ELR (cell line): Measurements from ENCODE around the gene GAK.

ENCODE experiments used
- DNase-seq: peaks from one replicate; pipeline ENCODE4 v3.0.0-alpha.2; 2015; ENCODE audit warnings: low read depth

GAK gene

GRCh38 chr4:964346-965025 lies 32.4 kb upstream of the GAK start:
- DNase-seq = no peak

GRCh38 chr4:963276-964225 lies 31.4 kb upstream of the GAK start:
- no peak for DNase-seq

DNA sequence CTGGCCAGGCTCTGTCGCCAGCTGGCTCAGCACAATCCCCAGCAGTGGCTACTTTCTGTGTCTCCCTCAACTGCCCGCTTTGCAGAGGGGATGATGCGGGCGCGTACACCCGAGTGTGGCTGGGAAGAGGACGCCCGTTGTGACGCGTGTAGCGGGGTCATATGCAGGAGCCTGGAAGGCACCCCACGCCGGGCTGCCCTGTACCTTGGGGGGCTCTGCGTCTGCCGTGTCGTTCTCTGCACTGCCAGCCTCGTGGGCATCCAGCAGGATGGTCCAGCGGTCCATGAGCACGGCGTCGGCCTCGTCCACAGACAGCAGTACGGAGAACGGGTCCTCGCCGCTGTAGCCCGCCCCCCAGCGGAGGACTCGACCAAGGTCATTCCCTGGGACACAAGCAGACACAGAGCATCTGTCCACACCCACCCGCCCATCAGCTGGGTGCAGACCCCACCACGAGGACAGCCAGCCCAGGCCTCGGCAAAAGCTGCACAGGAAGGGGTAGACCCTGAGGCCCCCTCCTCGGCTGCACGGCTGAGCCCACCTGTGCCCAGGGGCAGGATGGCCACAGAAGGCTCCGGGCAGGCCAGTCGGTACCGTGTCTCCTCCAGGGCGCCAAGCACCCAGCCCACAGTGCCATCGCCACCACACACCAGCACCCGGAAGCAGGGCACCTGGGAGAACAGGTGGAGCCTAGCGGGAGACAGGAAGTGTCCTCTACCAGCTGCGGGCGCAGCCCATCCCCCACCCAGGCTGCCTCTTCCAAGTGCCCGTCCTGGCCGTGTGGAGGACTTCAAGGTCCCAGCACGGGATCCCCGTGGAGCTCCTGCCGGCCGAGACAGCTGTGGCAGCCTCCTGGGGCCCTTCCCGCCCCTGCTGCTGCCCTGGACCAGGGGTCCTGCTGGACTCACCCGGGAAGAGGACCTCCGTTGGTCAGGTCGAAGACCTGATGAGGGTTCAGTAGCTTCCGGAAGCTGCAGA lies 30.4 kb upstream of the GAK start:
- no peak for DNase-seq

DNA sequence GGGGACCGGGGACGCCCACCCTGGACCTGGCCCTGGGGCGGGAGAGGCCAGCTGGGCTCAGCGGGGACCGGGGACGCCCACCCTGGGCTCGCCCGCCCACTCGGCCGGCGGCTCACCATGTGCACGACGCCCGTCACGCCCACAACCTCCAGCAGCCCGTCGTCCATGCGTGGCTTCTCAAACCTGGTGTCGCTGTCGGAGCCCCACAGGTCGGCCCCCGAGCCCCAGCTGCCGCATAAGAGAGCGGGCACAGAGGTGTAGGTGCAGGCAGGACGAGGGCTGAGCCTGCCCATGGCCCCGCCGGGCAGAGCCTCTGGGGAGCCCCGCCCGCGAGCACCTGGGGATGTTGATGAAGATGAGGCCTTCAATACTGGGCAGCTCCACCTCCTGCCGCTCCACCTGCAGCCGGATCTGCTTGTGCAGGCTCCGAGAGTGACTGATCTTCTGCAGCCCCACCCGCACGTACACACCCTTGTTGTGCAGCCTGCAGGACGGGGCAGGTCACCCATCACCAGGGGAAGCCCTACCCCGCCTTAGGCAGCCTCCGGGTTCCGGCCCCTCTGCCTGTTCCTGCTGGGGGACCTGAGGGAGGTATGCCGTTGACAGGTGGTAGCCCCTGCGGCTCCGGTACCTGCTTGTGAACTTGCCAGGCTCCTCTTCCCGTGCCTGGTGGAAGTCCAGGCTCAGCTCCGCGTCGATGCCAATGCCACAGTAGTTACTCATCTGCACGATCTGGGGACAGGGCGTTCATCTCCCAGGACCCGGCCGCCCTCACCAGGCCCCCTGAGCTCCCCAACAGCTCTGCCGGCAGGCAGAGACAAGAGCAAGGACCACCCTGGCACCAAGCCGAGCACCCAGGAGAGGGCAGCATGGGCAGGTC lies 29.5 kb upstream of the GAK start:
- no peak for DNase-seq

DNA sequence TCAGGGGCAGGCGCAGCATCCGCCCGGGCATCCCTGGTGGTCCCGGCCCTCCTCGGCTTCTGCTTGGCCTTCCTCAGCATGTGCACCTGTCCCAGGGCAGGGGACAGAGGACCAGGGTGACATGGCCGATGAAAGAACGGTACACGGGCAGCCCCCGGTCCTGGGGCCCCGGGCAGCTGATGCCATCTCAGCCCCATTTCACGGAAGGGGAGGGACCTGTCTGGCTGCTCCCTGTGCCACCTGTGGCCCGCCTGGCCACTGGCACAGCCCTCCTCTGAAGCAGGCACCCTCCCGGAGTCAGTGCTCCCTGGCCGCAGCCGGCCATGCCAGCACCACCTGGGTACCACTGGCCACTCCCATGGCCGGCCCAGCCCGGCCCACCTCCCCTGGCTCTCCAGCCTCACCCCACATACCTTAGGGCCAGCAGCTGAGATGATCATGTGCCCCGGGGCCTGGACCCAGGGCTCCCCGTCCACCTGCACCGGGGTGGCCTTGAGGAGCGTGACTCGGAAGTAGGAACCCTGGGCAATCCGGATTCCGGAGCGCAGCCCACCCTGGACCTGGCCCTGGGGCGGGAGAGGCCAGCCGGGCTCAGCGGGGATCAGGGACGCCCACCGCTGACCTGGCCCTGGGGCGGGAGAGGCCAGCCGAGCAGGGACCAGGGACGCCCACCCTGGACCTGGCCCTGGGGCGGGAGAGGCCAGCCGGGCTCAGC lies 28.7 kb upstream of the GAK start:
- no peak for DNase-seq

GRCh38 chr4:960140-960635 lies 28.1 kb upstream of the GAK start:
- no peak for DNase-seq

DNA sequence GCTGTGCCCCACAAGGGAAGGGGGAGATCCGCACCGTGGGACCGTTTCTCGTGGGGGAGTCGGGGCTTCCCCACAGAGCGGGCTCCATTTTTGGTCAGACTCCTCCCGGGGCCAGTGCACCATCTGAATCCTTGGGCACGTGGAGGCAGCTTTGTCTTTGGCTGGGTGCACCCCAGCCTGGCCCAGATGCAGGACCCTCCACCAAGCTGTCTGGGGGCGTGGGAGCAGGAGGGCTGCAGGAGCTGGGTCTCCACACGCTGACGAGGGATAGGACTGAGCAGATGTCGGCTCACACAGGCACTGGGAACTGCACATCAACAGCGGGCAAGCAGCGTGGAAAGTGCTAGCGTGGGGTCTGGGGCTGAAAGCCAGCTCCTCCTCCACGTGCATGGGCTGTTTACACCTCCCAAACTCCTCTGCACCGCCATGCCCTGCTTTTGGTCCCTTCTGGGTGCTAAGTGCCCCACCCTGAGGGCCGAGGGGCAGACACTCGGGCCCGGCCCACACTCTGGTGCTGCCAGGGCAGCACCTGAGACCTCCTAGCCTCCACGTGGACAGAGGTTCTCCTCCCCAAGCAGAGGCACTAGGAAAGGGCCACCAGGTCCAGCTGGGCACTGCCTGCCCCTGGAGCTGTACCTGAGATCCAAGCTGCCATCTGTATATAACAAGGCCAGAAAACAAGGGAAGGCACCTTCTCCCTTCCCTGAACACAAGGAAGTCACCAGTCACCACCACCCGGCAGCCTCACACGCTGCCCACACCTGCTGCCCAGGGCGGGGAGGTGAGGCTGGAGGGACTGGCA lies 27.4 kb upstream of the GAK start:
- no peak for DNase-seq

GRCh38 chr4:958696-959337 lies 26.7 kb upstream of the GAK start:
- no peak for DNase-seq

GRCh38 chr4:958314-958665 lies 26.2 kb upstream of the GAK start:
- no peak for DNase-seq

DNA sequence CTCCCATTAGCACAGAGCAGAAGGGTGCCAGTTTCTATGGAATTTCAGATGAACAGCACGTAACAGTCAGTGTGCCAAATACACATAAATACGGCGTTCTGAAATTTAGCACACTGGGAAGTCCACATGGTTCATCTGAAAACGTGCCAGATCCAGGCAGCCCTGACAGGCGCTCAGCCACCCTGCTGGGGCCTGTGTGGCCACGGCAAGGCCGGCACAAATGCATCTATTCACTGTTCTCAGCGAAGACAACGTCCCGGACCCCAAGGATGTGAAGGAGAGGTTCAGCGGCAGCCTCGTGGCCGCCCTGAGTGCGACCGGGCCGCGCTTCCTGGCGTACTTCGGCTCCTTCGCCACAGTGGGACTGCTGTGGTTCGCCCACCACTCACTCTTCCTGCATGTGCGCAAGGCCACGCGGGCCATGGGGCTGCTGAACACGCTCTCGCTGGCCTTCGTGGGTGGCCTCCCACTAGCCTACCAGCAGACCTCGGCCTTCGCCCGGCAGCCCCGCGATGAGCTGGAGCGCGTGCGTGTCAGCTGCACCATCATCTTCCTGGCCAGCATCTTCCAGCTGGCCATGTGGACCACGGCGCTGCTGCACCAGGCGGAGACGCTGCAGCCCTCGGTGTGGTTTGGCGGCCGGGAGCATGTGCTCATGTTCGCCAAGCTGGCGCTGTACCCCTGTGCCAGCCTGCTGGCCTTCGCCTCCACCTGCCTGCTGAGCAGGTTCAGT lies 25.6 kb upstream of the GAK start:
- no peak for DNase-seq

DNA sequence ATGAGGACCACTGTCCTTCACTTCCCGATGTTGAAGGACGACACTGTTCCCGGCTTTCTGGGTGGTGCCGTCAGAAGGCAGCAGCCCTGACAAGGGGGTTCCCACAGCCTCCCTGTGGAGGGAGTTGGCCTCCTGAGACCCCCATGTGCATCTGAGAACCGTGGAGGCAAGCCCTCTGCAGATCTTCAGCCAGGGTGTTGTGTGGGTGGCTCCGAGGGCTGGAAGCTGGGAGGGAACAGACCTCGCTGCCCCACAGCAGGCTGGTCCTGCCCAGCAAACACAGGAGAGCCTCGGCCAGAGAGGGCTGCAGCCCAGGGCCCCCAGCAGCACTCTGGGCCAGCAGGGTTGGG lies 25.1 kb upstream of the GAK start:
- no peak for DNase-seq

GRCh38 chr4:956531-957230 lies 24.6 kb upstream of the GAK start:
- no peak for DNase-seq

- DNase-seq = no peak
Observed at GRCh38 chr4:955931-956381, 23.8 kb upstream of the GAK start.

GRCh38 chr4:955161-955921 lies 23.2 kb upstream of the GAK start:
- DNase-seq = no peak

GRCh38 chr4:954211-955020 lies 22.3 kb upstream of the GAK start:
- no peak for DNase-seq

DNA sequence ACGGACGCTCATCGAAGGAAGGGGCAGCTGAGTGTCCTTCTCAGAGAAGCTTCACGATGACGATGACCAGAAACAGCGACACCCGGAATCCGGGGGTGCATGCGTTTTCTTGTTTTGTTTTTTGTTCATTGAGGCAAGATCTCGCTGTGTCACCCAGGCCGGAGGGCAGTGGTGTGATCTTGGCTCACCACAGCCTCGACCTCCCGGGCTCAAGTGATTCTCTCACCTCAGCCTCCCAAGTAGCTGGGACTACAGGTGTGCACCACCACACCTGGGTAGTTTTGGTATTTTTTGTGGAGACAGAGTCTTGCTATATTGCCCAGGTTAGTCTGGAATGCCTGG lies 21.4 kb upstream of the GAK start:
- DNase-seq = no peak
